VCaP (cell line): ENCODE measurements around the gene ELOVL2.

Source experiments
- H3K27ac ChIP-seq: fragments of 450-650 bp; 2 replicates; pipeline ENCODE4 v1.5.1; 2017
- CTCF ChIP-seq: fragments of 450-650 bp; conservative IDR thresholded peaks from 2 replicates; pipeline ENCODE4 v1.5.1; 2017; ENCODE audit warnings: mild to moderate bottlenecking, moderate library complexity

ELOVL2 gene

GRCh38 chr6:11066505-11067347 is 22.6 kb upstream of the ELOVL2 start:
- TF ChIP-seq CTCF = no peak
- peak overlapping the region; percentile 91 for H3K27ac ChIP-seq

GRCh38 chr6:11065436-11066202 is 21.5 kb upstream of the ELOVL2 start:
- no peak for TF ChIP-seq CTCF
- peak overlapping the region; percentile 91 for H3K27ac ChIP-seq

DNA sequence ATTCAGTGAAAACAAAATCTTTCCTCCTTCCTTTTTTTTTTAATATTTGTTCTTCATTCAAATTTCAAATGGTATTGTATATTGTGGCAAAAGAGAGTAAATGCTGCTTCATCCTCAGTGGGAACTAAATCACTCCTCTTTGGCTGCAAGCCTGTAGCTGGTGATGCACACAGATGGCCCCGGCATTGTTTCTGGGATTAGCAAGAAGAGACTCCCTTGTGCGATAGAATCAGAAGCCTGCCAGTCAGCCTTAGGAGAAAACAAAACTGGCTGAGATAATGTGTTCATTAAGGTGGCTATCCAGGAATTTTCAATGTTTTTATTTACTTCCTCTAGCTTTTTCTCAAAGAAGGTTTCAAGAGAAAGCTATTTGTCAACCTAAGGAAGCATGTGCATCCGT is 20.7 kb upstream of the ELOVL2 start:
- H3K27ac ChIP-seq = peak overlapping the region; percentile 91; the same call in 1 of the 2 replicates
- TF ChIP-seq CTCF = no peak

DNA sequence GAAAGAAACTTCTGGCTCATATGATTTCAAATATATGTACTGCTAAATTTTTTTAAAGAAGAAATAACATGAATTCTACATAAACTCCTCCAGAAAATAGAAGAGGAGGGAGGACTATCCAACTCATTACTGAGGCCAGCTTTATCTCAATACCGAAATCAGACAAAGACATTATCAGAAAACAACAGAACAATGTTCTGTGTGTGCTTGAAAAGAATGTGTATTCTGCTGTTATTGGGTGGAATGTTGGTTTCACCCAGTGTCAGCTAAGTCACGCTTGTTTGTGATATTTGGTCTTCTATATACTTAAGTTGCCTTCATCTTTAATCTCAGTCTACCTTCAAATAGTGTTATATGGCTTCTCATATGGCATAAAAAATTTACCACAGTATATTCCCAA is 18.6 kb upstream of the ELOVL2 start:
- H3K27ac ChIP-seq = no peak overlapping the region
- TF ChIP-seq CTCF = no peak

- no peak overlapping the region for H3K27ac ChIP-seq
- TF ChIP-seq CTCF = no peak
Measured at GRCh38 chr6:11062083-11062482, 18.0 kb upstream of the ELOVL2 start.

- H3K27ac ChIP-seq = no peak overlapping the region
- TF ChIP-seq CTCF = no peak
Measured at GRCh38 chr6:11058406-11058805, 14.3 kb upstream of the ELOVL2 start.

- TF ChIP-seq CTCF = no peak
- peak overlapping the region; percentile 82; the same call in 1 of the 2 replicates for H3K27ac ChIP-seq
Measured at GRCh38 chr6:11056871-11057270, 12.8 kb upstream of the ELOVL2 start.
